K562 (cell line): ENCODE data around the gene PAFAH1B2. TPM values are rescaled to one million over a fixed set of nuclear protein-coding genes. Genes with fewer than 3 reads are reported as not detected.
"Not testable (repeated sequence)": the region's sequence is repeated elsewhere in the genome, so short reads cannot be mapped to it uniquely, and the experiment has no call there.

Experiments used
- ATAC-seq: fragments of 200-7000 bp; cut with Tn5 transposase; 3 replicates; pipeline ENCODE4 v1.9.1; 2020; ENCODE audit warnings: moderate library complexity
- BruUV-seq: library from RNA; stranded (reverse); fragments of 400-500 nt; replicated peaks from 2 replicates; lab custom pipeline; 2021; lab: Mats Ljungman, UMichigan
- CTCF ChIA-PET: fragments of 300-600 bp; formaldehyde crosslinking; extraction: SDS; loops from one replicate; lab custom pipeline; 2021; ENCODE audit warnings: low intra/inter-chr PET ratio; lab: Yijun Ruan, JAX
- POLR2A ChIA-PET: fragments of 300-600, 350-650 bp; sonication (Branson Sonifier 250); formaldehyde crosslinking; extraction: SDS; loops from one replicate; lab custom pipeline; 2021; ENCODE audit warnings: antibody characterized with exemption, inconsistent platforms; lab: Yijun Ruan, JAX
- DNase-seq, 4 experiments: peaks; one replicate each; pipeline versions ENCODE4 v3.0.0 to v3.0.0-alpha.2; 2011 to 2018; ENCODE audit warnings: low spot score in 3 of 4, mixed read lengths in 3 of 4; ENCODE audit errors: extremely low read depth in 1 of 4
- FAIRE-seq: peaks from 2 replicates; lab custom pipeline; 2011; peaks lifted over from hg19 to GRCh38; lab: Jason Lieb, UNC
- H2AFZ ChIP-seq: 2 replicates; pipeline ENCODE4 v1.6.0; 2011; ENCODE audit warnings: low read depth, low read length, control low read depth, inconsistent platforms
- H3K27ac ChIP-seq: fragments of 200-600 bp; 3 replicates; pipeline ENCODE4 v1.8.0; 2011; ENCODE audit warnings: low read depth, mild to moderate bottlenecking, control low read depth, inconsistent platforms, low read length, moderate library complexity, mixed read lengths; ENCODE audit errors: extremely low read depth
- H3K27me3 ChIP-seq, 2 experiments: fragments of 300-600 bp in 1 of 2; 2 replicates in 1 of 2; 3 replicates in 1 of 2; pipeline versions ENCODE4 v1.6.0 to v1.8.0; 2011; ENCODE audit warnings: inconsistent platforms in 2 of 2, low read length in 2 of 2, mild to moderate bottlenecking in 1 of 2, mixed read lengths in 1 of 2, moderate library complexity in 1 of 2; ENCODE audit not compliant: control insufficient read depth in 2 of 2, insufficient read depth in 2 of 2
- H3K36me3 ChIP-seq: fragments of 300-600 bp; 3 replicates; pipeline ENCODE4 v1.8.0; 2011; ENCODE audit warnings: mild to moderate bottlenecking, low read length, inconsistent platforms; ENCODE audit not compliant: control insufficient read depth, insufficient read depth
- H3K4me1 ChIP-seq, 2 experiments: fragments of 200-600 bp in 1 of 2; replicated peaks in 1 of 2; 2 replicates in 1 of 2; 3 replicates in 1 of 2; pipeline versions ENCODE4 v1.5.1 to v1.8.0; 2011; ENCODE audit warnings: inconsistent platforms in 2 of 2, low read length in 2 of 2, mild to moderate bottlenecking in 1 of 2, mixed read lengths in 1 of 2, moderate library complexity in 1 of 2; ENCODE audit not compliant: control insufficient read depth in 2 of 2, insufficient read depth in 2 of 2
- H3K4me2 ChIP-seq: 2 replicates; pipeline ENCODE4 v1.6.1; 2011; ENCODE audit warnings: low read length, control low read depth, inconsistent platforms, mixed read lengths; ENCODE audit not compliant: insufficient read depth
- H3K4me3 ChIP-seq: fragments of 200-600 bp; sonication (generic), shearing (Covaris generic); 2 replicates; pipeline ENCODE4 v1.5.1; 2016; ENCODE audit warnings: control low read depth, inconsistent platforms
- H3K79me2 ChIP-seq: fragments of 200-600 bp; 3 replicates; pipeline ENCODE4 v1.8.0; 2011; ENCODE audit warnings: low read length, inconsistent platforms; ENCODE audit not compliant: control insufficient read depth, insufficient read depth
- H3K9ac ChIP-seq, 2 experiments: 2 replicates each; pipeline versions ENCODE4 v1.6.0 to v1.6.1; 2011; ENCODE audit warnings: low read depth in 2 of 2, low read length in 2 of 2, control low read depth in 1 of 2, inconsistent platforms in 1 of 2, mild to moderate bottlenecking in 1 of 2, mixed read lengths in 1 of 2; ENCODE audit not compliant: insufficient read depth in 1 of 2
- H3K9me1 ChIP-seq: one replicate; pipeline ENCODE4 v1.6.0; 2011; ENCODE audit warnings: inconsistent platforms, mild to moderate bottlenecking, low read length, moderate library complexity; ENCODE audit not compliant: control insufficient read depth, insufficient read depth
- H3K9me3 ChIP-seq: replicated peaks from 2 replicates; pipeline ENCODE4 v1.5.1; 2011; ENCODE audit warnings: low read depth, low read length, inconsistent platforms; ENCODE audit not compliant: control insufficient read depth, insufficient read depth
- H4K20me1 ChIP-seq: replicated peaks from 2 replicates; pipeline ENCODE4 v1.6.1; 2011; ENCODE audit warnings: low read length, inconsistent platforms, mixed read lengths; ENCODE audit not compliant: control insufficient read depth, insufficient read depth
- JUN ChIP-seq, 2 experiments: sonication (generic) in 1 of 2; formaldehyde crosslinking in 1 of 2; IDR thresholded peaks; 2 replicates each; pipeline versions ENCODE4 v1.6.1 to v1.8.0; 2012 to 2022; ENCODE audit warnings: borderline replicate concordance in 2 of 2, mild to moderate bottlenecking in 2 of 2, improper control_type of control experiment in 1 of 2, low read depth in 1 of 2, low read length in 1 of 2, missing genetic modification reagents in 1 of 2
- NR1H2 ChIP-seq: sonication (generic); formaldehyde crosslinking; IDR thresholded peaks from 2 replicates; pipeline ENCODE4 v1.4.0; 2020; ENCODE audit warnings: mild to moderate bottlenecking, missing genetic modification reagents
- TFE3 ChIP-seq: fragments of 450-650 bp; formaldehyde crosslinking; IDR thresholded peaks from 2 replicates; pipeline ENCODE4 v1.4.0; 2020; ENCODE audit warnings: mild to moderate bottlenecking, mixed read lengths
- ZNF134 ChIP-seq: fragments of 250-450 bp; sonication (Bioruptor Pico); conservative IDR thresholded peaks from 2 replicates; pipeline ENCODE4 v1.4.0; 2020
- ZNF41 ChIP-seq: fragments of 250-450 bp; sonication (Bioruptor Pico); conservative IDR thresholded peaks from 2 replicates; pipeline ENCODE4 v1.4.0; 2020; ENCODE audit warnings: mild to moderate bottlenecking
- WGBS: fragments of 100-300 bp; shearing (Covaris generic); methylation state at CpG from one replicate; pipeline ENCODE4 v1.1.6; 2016; ENCODE audit warnings: low coverage, mixed read lengths; ENCODE audit not compliant: insufficient coverage; ENCODE audit errors: missing lambda C conversion rate; 5-methylcytosine and 5-hydroxymethylcytosine counted together
- in situ Hi-C: fragments of 300-500 bp; cut with MboI; formaldehyde crosslinking; loops from 4 replicates; pipeline ENCODE4 v1.15.0; 2018; ENCODE audit warnings: inconsistent platforms, mixed read lengths
- intact Hi-C: fragments of 100-400 bp; cut with micrococcal nuclease; formaldehyde crosslinking; loops from 2 replicates; pipeline ENCODE4 v1.14.2; 2022
- polyA plus RNA-seq, 8 experiments: library from polyadenylated mRNA; depleted of rRNA in 4 of 8; stranded (reverse) in 5 of 8; unstranded in 3 of 8; fragments of >200 nt; fragmentation: Nextera tagmentation in 2 of 8; fragmentation: Illumina TruSeq in 1 of 8; extraction: Ambion mirVana in 2 of 8; extraction: Trizol in 1 of 8; gene quantifications; 2 replicates each; pipeline versions ENCODE4 v1.2.1 to v1.2.3, GENCODE V29; 2011 to 2014; ENCODE audit warnings: inconsistent platforms in 1 of 8, missing spikeins in 1 of 8
- total RNA-seq, 7 experiments: library from RNA; depleted of rRNA in 6 of 7; stranded (reverse); fragments of >200 nt in 6 of 7; fragmentation: Illumina TruSeq in 2 of 7; extraction: Trizol in 2 of 7; gene quantifications; 2 replicates each; pipeline versions ENCODE4 v1.2.1 to v1.2.3, GENCODE V29; 2011 to 2021; ENCODE audit warnings: low replicate concordance in 1 of 7

The PAFAH1B2 gene
- total and polyA plus RNA-seq, 9 of the 15 experiments (the other 6 are each of a cell fraction or from before 2014, with no cell fraction given) = 27.8 to 94.7 (median 64.9) TPM

- in situ Hi-C loops = loop anchor here (5.0 kb wide), 1 partner anchor 72 kb away; no protein-coding TSS in a partner anchor
- not testable (repeated sequence) for FAIRE-seq, BruUV-seq
Measured at GRCh38 chr11:117209351-117210125, 65.5 kb downstream of the PAFAH1B2 start.

GRCh38 chr11:117210620-117211019 lies 66.5 kb downstream of the PAFAH1B2 start:
- CTCF ChIA-PET = no interaction called here
- Histone ChIP-seq H3K4me1 (no peaks in the 10 kb centered on the region; a peak in 1 of 5 replicates), H4K20me1 (no peaks in the 10 kb centered on the region), H3K9me3 (no peaks in the 10 kb centered on the region), H2AFZ (no peak overlapping the region), H3K79me2 (no peaks in the 10 kb centered on the region), H3K27me3 (no peaks in the 10 kb centered on the region)
- DNase-seq = no peak
- BruUV-seq = no TSS peak
- TF ChIP-seq ZNF41 (CRISPR knock-in tag) = no peak
- no peak for TF ChIP-seq ZNF134 (CRISPR knock-in tag)
- no peak for TF ChIP-seq JUN (IDR thresholded peaks at IDR 0.05; ENCODE audit: borderline replicate concordance, low read depth, low read length)
- TF ChIP-seq JUN (CRISPR knock-in tag; IDR thresholded peaks at IDR 0.05; ENCODE audit: borderline replicate concordance) = no peak
- TF ChIP-seq NR1H2 (CRISPR knock-in tag) = no peak
- no peak for TF ChIP-seq TFE3 (CRISPR knock-in tag)
- TF ChIP-seq, all 486 proteins: peak for 0
- 82% methylated on average over 3 of the region's 3 CpGs for WGBS
- H3K9ac ChIP-seq = no peak overlapping the region
- no peaks in the 10 kb centered on the region for H3K9me1 ChIP-seq
- H3K36me3 ChIP-seq = peaks cover 18% of the 10 kb centered on the region; the same call in 2 of the 3 replicates
- H3K27ac ChIP-seq = no peak overlapping the region
- H3K4me2 ChIP-seq = no peak overlapping the region
- intact Hi-C loops = no loop called here
- no peak overlapping the region for H3K4me3 ChIP-seq
- ATAC-seq (no peak), FAIRE-seq (no peak)
- in situ Hi-C loops = no loop called here
- POLR2A ChIA-PET = interaction anchor here (0.7 to 2.0 kb wide), 4 partner anchors 10 to 85 kb away, joined by 3 to 7 read pairs (median 3); no protein-coding TSS in a partner anchor

More at GRCh38 chr11:117209351-117210125, 65.5 kb downstream of the PAFAH1B2 start:
- H3K27me3 ChIP-seq, H3K9ac ChIP-seq, H3K4me2 ChIP-seq, CTCF ChIA-PET, H2AFZ ChIP-seq, H4K20me1 ChIP-seq, H3K27ac ChIP-seq, DNase-seq, H3K9me3 ChIP-seq, intact Hi-C loops, H3K9me1 ChIP-seq, H3K4me1 ChIP-seq, H3K4me3 ChIP-seq, ATAC-seq, H3K79me2 ChIP-seq: not testable (repeated sequence)
- POLR2A ChIA-PET = interaction anchor here (1.2 kb wide), 1 partner anchor 11 kb away, joined by 3 read pairs; no protein-coding TSS in a partner anchor
- peaks cover 24% of the 10 kb centered on the region; the same call in 2 of the 3 replicates for H3K36me3 ChIP-seq
- 77% methylated on average over 5 of the region's 8 CpGs for WGBS
